Measurements from ENCODE around the gene CDK1.
"Not testable (repeated sequence)": the region's sequence is repeated elsewhere in the genome, so short reads cannot be mapped to it uniquely, and the experiment has no call there.

Gene CDK1

DNA sequence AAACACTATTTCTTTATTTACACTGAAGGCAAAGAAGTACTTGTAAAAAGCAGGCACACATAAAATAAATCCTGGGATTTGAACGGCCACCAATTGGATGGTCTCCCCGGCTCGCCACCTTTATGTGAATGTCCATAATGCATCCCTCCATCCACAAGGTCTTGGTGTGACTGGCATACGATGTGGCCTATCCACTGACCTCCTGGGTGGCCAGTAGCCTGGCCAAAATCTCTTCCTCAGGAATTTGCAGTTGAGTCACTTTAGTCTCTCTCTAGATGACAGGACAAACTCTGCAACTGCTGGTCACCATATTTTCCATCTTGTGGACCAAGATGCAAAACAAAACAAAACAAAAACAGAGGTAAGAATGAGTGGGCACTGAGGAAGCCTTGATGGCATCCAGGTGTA is 39.1 kb downstream of the CDK1 start:
- DNase-seq = no peak

- no peak for DNase-seq
Measured at GRCh38 chr10:60818134-60818770, 40.0 kb downstream of the CDK1 start.

DNA sequence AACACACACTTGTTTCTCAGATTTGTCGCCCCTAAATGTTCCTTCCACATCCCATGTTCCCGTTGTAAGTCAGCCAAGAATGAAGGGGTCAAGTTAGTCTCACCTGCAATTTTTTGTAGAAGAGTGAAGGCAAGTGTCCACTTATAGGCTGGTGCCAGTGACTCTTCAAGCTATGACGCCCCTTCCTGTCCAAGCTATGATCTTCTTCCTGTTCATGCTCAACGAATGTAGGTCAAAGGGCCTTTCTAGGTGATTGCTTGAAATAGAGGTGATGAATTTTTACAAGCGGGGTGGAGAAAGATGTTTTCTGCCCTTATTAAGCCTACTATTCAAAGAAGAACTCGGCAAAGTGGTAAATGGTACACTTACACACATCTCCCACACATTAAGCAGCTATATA is 41.0 kb downstream of the CDK1 start:
- no peak for DNase-seq

DNA sequence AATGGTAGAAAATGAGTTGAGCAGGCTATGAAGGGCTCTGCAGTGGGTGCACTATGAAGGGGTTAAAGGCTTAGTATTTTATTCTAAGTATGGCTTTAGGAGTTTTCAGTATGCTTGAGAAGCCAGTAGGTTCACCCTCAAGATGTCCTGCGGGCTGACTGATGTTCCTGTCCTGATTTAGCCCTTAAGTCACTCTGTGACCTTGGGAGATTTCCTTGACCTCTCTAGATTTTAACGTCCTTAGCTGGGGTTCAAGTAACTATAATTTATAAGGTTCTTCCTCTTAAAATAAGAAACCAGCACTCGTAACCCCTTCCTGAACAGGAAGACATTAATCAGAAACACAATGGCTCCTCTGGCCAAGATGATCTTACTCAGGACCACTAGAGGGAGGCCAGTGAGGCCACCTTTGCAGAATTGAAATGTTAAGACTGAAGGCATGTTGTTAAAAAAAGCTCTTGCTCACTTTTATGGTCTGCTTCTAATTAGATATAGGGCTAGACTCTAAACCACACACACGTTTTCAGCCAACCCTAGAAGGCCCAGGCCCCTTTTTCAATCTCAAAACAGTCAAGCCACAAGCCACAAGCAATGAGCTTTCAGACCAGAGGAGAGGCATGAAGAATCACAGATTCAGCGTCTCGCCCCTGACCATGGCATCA is 41.9 kb downstream of the CDK1 start:
- DNase-seq = no peak

DNA sequence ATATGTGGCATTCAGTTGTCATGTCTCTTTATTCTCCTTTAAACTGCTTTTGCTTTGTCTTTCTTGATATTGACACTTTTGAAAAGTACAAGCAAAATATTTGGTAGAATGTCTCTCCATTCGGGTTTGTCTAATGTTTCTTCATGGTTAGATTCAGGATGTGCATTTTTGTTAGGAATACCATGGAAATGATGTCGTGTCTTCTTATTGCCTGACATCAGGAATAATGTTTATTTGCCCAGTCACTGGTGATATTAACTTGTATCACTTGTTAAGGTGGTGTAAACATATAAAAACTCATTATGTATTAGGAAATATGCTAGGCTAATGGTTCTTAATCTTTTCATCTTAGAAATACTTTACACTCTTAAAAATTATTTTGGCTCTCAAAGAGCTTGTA is 43.4 kb downstream of the CDK1 start:
- DNase-seq = no peak

DNA sequence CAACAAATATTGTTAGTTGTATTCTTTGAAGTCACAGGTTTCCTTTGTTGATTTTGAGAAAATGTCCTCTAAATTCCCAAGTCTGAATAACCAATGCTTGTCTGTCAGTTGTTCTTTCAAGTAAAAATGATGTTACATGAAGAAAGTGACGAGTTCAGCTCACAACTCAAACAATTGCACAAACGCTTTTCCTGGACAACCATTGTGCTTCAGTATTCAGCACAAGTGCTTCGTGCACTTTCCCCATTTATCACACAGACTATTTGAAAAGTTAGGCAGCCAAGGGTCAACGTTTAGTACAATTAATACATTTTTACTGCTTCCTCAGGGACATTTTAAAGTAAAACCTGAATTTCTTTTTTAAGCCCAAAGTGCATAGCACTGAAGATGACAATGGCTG is 44.5 kb downstream of the CDK1 start:
- DNase-seq = no peak

GRCh38 chr10:60823324-60823723 is 45.0 kb downstream of the CDK1 start:
- DNase-seq = no peak

DNA sequence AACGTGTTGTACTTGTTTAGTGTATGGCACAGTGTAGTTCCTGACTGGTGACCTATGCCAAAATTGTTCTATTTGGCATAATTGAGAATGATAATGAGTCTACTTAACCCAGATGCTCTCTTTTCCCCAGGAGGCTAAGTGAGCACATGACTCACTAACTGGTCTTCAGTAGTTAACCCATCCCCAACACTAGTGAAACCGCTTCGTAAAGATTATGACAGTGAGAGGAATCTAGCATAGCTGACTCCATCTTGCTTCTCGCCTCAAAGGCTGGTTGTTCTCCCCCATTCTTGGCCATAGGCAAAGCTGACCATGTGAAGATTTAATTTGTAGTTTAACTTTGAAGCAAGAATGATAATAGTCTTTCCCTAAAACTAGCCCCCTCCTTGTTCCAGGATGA is 47.2 kb downstream of the CDK1 start:
- DNase-seq = no peak

DNA sequence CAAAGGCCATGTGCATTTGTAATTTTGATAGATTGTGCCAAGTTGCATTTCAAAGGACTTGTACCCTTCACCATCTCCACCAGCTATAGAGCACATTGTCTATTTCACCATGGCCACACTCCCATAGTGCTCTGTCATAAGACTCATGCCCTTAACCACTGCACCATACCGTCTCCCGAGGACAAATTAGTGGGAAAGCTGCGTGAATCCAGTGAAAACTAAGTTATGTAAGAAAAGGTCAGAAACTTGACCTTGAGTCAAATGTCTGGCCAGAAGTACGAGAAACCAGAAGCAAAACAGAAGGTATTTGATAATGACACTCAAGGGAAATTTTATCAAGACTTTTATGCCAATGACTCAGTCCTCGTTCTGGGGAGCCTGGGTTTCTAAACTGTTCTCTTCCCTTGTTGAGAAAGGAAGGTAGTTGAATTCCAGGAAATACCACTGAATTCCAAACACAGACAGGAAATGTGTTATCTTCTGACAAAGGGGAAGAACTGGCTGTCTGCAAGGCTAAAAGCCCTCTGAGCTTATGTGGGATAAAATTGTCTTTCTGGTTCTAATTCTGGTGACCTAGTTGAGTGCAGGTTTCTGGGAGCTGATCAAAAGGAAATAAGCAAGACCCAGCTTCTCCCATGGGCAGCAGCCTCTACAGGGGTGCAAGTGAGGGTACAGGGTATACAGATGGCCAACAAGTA is 49.7 kb downstream of the CDK1 start:
- DNase-seq = no peak

GRCh38 chr10:60828489-60828852 is 50.2 kb downstream of the CDK1 start:
- DNase-seq = no peak

- not testable (repeated sequence) for DNase-seq
Measured at GRCh38 chr10:60832136-60832535, 53.9 kb downstream of the CDK1 start.

GRCh38 chr10:60834401-60834800 is 56.1 kb downstream of the CDK1 start:
- no peak for DNase-seq

DNA sequence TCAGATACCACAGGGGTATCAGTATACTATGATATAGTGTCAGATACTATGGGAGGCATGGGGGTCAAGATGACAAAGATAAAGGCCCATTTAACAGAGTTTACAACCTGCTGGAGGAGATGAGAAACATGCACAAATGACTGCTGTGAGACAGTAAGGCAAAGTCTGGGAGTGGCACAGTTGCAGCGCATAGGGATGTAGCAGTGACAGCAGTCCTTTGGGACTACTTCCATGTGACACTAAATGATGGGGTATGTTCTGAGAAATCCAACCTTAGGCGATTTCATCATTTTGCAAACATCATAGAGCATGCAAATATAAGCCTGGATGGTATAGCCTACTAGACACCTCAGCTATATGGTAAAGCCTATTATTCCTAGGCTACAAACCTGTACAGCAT is 56.8 kb downstream of the CDK1 start:
- DNase-seq = no peak

- not testable (repeated sequence) for DNase-seq
Measured at GRCh38 chr10:60841227-60841626, 62.9 kb downstream of the CDK1 start.

DNA sequence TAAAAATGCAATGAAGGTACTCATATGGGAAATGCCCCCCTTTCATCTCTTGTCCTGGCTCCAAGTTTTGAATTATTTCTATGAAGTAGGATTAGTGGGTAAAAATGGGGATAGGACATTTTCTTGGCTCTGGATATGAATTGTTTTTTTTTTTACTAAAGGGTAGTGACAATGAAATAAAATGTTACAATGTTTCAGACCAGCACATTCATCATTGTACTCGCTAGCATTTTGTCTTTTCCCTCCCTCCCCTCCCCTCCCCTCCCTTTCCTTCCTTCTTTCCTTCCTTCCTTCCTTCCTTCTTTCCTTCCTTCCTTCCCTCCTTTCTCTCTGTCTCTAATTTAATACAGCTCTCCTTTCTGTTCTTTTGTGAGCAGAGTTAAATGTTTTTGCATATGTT is 64.4 kb downstream of the CDK1 start:
- DNase-seq = no peak

Measured in activated CD8-positive, alpha-beta memory T cell treated with anti-CD3 and anti-CD28 coated beads, Interleukin-2, amount 50 U/mL, for 4 hours (primary cell).